GM19099 (cell line): Measurements from ENCODE around the gene GFRA1.

ENCODE experiments used
- POLR2A ChIP-seq: IDR thresholded peaks from 3 replicates; pipeline ENCODE4 v1.6.1; 2011; ENCODE audit warnings: low read depth; ENCODE audit not compliant: insufficient read length; ENCODE audit errors: extremely low read depth

The GFRA1 gene

GRCh38 chr10:116029826-116030225 lies 243.2 kb downstream of the GFRA1 start:
- TF ChIP-seq POLR2A = no peak

DNA sequence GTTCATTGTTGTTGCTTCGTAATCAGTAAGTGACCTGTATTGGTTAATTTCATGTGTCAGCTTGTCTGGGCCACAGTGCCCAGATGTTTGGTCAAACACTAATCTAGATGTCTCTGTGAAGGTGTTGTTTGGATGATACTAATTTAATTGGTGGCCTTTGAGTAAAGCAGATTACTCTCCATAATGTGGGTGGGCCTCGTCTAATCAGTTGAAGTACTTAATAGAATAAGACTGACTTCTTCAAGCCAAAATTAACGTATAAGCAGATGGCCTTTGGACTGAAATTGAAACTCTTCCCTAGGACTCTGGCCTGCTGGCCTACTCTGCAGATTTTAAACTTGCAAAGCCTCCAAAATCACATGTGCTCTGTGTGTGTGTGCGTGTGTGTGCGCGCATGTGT lies 245.7 kb downstream of the GFRA1 start:
- no peak for TF ChIP-seq POLR2A

- no peak for TF ChIP-seq POLR2A
Measured at GRCh38 chr10:116026725-116027124, 246.3 kb downstream of the GFRA1 start.

DNA sequence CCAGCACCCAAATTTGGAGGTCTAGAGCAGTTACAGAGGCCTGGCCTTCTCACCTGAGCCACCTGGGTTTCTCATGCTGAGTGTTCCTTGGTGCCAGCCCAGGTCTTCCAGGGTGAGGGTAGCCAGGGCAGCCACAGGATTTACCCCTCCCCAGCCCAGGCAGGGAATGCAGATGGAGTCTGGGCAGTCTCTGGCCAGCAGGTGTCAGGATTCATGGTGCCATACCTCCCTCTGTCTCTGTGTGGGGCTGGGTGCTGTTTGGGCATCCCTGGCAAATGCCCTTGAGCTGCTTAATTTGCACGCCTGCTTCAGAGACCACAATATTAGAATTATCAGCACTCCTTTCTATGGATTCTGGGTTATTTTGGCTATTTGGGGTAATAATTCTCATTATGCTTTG lies 246.7 kb downstream of the GFRA1 start:
- no peak for TF ChIP-seq POLR2A

DNA sequence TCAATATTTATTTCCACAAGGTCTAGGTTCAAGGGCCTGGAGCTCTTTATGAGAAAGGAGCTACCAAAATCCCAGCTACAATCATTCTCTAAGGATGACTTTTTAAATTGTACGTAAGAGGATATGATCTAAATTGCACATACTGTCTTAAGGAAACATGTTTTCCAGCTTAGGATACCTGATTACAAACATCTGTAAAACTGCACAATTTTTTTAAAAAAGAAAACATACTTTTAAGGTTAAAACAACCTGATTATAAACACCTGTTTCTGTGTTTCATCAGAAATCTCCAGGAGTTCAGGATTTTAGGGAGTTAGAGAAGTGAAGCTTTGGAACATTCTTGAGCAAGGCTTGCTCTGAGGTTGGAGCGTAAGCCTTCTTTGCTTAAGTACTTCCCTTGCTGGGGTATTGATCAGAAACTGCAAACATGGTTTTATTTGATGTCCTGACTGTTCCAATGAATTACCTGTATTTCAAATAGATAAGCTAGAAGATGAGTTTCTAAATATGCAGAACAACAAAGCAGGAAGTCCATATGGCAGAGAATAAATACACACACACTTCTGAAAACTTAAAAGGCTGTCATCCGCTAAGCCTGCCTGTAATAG lies 248.6 kb downstream of the GFRA1 start:
- TF ChIP-seq POLR2A = no peak

DNA sequence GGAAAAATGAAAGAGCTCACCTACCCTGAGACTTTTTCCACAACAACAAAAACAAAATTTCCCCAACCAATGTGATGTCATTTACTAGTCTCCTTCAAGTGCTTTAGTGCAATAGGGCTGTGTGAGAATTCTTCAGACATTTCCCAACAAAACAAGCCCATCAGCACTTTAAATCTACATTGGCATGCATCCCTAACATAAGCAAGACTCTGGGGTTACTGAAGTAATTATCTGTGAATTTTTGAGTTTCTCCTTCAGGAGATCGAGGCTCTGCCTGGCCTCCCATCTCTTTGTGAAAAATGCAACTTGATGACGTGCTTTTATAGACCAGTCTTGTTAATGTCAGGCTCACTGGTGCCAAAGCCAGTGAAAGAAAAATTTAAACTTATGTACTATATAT lies 255.6 kb downstream of the GFRA1 start:
- TF ChIP-seq POLR2A = no peak

- no peak for TF ChIP-seq POLR2A
Measured at GRCh38 chr10:116015583-116016333, 257.2 kb downstream of the GFRA1 start.

- no peak for TF ChIP-seq POLR2A
Measured at GRCh38 chr10:116014871-116015582, 258.0 kb downstream of the GFRA1 start.

- no peak for TF ChIP-seq POLR2A
Measured at GRCh38 chr10:116014326-116014725, 258.7 kb downstream of the GFRA1 start.

GRCh38 chr10:116011929-116012328 lies 261.1 kb downstream of the GFRA1 start:
- no peak for TF ChIP-seq POLR2A

- no peak for TF ChIP-seq POLR2A
Measured at GRCh38 chr10:116007256-116007891, 265.6 kb downstream of the GFRA1 start.
